AG04449 (cell line): ENCODE data around the gene TMEM225B.

Experiments used
- CTCF ChIA-PET: fragments of 350-600 bp; formaldehyde crosslinking; extraction: SDS; loops from one replicate; lab custom pipeline; 2021; ENCODE audit warnings: antibody characterized with exemption; lab: Yijun Ruan, JAX
- POLR2A ChIA-PET: fragments of 400-600, 350-600 bp; formaldehyde crosslinking; extraction: SDS; loops from one replicate; lab custom pipeline; 2020; ENCODE audit warnings: antibody characterized with exemption, inconsistent platforms; lab: Yijun Ruan, JAX
- DNase-seq: peaks from one replicate; pipeline ENCODE4 v3.0.0-alpha.2; 2010; ENCODE audit warnings: low read depth, low spot score
- H3K4me3 ChIP-seq: 2 replicates; pipeline ENCODE4 v1.5.1; 2011; ENCODE audit warnings: low read depth, mild to moderate bottlenecking, control low read depth, low read length
- TF ChIP-seq, protein P1 (sequence below): IDR thresholded peaks from one replicate; pipeline ENCODE4 v1.5.1; 2011; ENCODE audit warnings: mild to moderate bottlenecking, moderate library complexity, low read length, control low read depth, inconsistent platforms; ENCODE audit not compliant: insufficient read depth; ENCODE audit errors: missing control alignments

Gene TMEM225B

DNA sequence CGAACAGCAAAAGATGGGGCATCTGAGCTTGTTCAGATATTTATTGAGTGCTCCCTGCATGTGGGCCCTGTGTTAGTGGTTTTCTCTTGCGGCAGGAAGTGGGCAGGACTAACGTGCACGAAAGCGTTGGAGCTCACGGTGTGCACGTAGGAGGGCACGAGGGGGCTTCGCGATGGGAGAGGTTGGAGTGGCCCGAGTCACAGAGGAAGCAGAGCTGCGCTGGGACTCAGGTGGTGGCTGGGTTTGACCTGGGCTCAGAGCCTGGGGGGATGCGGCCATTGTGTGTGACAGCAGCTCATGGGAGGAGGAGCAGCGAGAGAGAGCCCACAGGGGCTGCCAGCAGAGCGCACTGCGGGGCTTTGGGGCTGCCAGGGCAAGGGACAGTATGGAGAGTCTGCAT, 26.4 kb downstream of the TMEM225B start:
- CTCF ChIA-PET, result no interaction called here
- no peak for DNase-seq
- POLR2A ChIA-PET, result interaction anchor here (1.3 kb wide), 1 partner anchor 216 kb away, joined by 3 read pairs; the partner anchor contains the start of genes BUD31 and PDAP1

GRCh38 chr7:99625321-99625720, 27.3 kb downstream of the TMEM225B start:
- ChIA-PET CTCF (interaction anchor here (0.9 kb wide), 1 partner anchor 9 kb away, joined by 4 read pairs; the partner anchor contains the start of gene ZSCAN25), POLR2A (no interaction called here)
- TF ChIP-seq, protein P1, sequence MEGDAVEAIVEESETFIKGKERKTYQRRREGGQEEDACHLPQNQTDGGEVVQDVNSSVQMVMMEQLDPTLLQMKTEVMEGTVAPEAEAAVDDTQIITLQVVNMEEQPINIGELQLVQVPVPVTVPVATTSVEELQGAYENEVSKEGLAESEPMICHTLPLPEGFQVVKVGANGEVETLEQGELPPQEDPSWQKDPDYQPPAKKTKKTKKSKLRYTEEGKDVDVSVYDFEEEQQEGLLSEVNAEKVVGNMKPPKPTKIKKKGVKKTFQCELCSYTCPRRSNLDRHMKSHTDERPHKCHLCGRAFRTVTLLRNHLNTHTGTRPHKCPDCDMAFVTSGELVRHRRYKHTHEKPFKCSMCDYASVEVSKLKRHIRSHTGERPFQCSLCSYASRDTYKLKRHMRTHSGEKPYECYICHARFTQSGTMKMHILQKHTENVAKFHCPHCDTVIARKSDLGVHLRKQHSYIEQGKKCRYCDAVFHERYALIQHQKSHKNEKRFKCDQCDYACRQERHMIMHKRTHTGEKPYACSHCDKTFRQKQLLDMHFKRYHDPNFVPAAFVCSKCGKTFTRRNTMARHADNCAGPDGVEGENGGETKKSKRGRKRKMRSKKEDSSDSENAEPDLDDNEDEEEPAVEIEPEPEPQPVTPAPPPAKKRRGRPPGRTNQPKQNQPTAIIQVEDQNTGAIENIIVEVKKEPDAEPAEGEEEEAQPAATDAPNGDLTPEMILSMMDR, result no peak
- no peak for DNase-seq
- no peak overlapping the region for H3K4me3 ChIP-seq

More for the DNA sequence above, 26.4 kb downstream of the TMEM225B start:
- no peak overlapping the region for H3K4me3 ChIP-seq
- TF ChIP-seq, protein P1, result no peak

DNA sequence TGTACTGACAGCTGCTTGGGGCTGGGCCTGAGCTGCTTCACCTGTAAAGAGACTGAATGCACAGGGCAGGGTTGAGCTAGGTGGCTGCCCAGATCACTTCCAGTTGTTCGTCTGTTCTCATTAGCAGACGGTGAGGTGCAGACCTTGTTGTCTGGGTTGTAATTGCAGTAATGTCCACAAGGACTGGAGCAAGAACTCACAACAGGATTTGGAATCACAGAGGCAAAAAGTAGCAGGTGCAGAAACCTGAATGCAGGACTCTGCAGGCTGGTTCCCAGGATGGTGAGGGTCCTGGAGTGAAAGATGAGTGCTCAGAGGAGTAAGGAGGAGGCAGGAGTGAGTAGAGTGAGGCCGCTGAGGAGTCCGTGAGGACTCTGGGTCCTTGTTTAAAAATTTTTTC, 27.9 kb downstream of the TMEM225B start:
- TF ChIP-seq, protein P1, result no peak
- DNase-seq, result no peak
- CTCF ChIA-PET, result interaction anchor here (0.9 kb wide), 1 partner anchor 9 kb away, joined by 4 read pairs; the partner anchor contains the start of gene ZSCAN25
- POLR2A ChIA-PET, result no interaction called here
- no peak overlapping the region for H3K4me3 ChIP-seq

DNA sequence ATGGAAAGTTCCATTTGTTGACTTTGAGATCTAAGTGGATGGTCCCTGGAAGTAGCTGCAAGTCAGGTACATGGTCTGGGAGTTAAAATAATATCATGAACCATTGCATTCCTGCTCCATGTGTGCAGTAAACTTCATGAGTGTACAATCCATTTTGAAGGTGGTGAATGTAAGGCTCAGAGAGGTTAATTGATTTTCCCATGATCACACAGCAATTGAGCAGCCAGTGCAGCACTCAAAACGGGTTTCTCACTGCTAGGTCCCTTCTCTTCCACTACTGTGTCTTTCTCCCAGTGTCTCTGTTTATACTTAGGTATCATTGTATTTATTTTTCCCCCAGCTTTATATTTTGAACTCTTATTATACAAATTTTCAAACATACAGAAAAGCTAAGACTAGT, 28.6 kb downstream of the TMEM225B start:
- H3K4me3 ChIP-seq, result no peak overlapping the region
- no peak for DNase-seq
- TF ChIP-seq, protein P1, result no peak
- ChIA-PET CTCF (no interaction called here), POLR2A (no interaction called here)

DNA sequence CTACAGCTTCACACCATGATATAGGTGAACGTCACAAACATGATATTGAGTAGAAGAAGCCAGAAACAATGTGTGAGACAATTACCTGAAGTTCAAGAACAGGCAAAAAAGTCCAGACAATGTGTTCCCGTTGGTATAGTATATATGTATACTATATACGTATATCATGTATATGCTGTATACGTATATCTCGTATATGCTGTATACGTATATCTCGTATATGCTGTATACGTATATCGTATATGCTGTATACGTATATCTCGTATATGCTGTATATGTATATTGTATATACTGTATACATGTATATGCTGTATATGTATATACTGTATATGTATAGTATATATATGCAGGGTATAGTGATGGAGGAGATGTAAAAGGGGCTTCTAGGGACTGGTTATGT, 29.4 kb downstream of the TMEM225B start:
- ChIA-PET CTCF (no interaction called here), POLR2A (no interaction called here)
- DNase-seq, result no peak
- H3K4me3 ChIP-seq, result no peak overlapping the region
- TF ChIP-seq, protein P1, result no peak

- TF ChIP-seq, protein P1, result no peak
- ChIA-PET POLR2A (no interaction called here), CTCF (no interaction called here)
- no peak overlapping the region for H3K4me3 ChIP-seq
- no peak for DNase-seq
Observed at GRCh38 chr7:99628471-99629465, 30.7 kb downstream of the TMEM225B start.
